ENCODE data around the gene ZBTB2. TPM values are rescaled to one million over a fixed set of nuclear protein-coding genes. Genes with fewer than 3 reads are reported as not detected.

Gene ZBTB2
- total RNA-seq, 1 experiment from 2014 or later, result 16.2 TPM

DNA sequence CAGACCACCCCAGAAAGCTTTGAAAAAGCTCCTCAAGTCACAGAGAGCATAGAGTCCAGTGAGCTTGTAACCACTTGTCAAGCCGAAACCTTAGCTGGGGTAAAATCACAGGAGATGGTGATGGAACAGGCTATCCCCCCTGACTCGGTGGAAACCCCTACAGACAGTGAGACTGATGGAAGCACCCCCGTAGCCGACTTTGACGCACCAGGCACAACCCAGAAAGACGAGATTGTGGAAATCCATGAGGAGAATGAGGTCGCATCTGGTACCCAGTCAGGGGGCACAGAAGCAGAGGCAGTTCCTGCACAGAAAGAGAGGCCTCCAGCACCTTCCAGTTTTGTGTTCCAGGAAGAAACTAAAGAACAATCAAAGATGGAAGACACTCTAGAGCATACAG, 39.6 kb downstream of the ZBTB2 start:
- in situ Hi-C loops (cut with HindIII; ENCODE audit: low pct_unique_long_range_greater_than_20kb, low sequenced_read_pairs), result no loop called here
- DNase-seq (ENCODE audit: low read depth, low spot score) (no peak), ATAC-seq (no peak)
- Histone ChIP-seq H3K4me3 (ENCODE audit: low read depth in 2 of 2, low read length in 2 of 2) (no peak overlapping the region), H3K27ac (ENCODE audit: low read length) (no peak overlapping the region), H3K4me1 (ENCODE audit: control insufficient read depth, insufficient read depth, low read length) (peaks cover 1% of the 10 kb centered on the region; the same call in 1 of the 2 replicates), H3K9me3 (ENCODE audit: control insufficient read depth, insufficient read depth, low read depth, low read length) (no peaks in the 10 kb centered on the region), H3K27me3 (ENCODE audit: control insufficient read depth, insufficient read depth, low read length) (no peaks in the 10 kb centered on the region), H3K36me3 (ENCODE audit: control insufficient read depth, insufficient read depth, low read length) (peaks cover 7% of the 10 kb centered on the region; the same call in 1 of the 2 replicates)
- ChIA-PET CTCF (no interaction called here), POLR2A (no interaction called here)
- TF ChIP-seq, protein P1, sequence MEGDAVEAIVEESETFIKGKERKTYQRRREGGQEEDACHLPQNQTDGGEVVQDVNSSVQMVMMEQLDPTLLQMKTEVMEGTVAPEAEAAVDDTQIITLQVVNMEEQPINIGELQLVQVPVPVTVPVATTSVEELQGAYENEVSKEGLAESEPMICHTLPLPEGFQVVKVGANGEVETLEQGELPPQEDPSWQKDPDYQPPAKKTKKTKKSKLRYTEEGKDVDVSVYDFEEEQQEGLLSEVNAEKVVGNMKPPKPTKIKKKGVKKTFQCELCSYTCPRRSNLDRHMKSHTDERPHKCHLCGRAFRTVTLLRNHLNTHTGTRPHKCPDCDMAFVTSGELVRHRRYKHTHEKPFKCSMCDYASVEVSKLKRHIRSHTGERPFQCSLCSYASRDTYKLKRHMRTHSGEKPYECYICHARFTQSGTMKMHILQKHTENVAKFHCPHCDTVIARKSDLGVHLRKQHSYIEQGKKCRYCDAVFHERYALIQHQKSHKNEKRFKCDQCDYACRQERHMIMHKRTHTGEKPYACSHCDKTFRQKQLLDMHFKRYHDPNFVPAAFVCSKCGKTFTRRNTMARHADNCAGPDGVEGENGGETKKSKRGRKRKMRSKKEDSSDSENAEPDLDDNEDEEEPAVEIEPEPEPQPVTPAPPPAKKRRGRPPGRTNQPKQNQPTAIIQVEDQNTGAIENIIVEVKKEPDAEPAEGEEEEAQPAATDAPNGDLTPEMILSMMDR (IDR thresholded peaks at IDR 0.05), result no peak
- TF ChIP-seq TCF7L2 (IDR thresholded peaks at IDR 0.05; ENCODE audit: low read depth, low read length) (no peak), POLR2AphosphoS5 (IDR thresholded peaks at IDR 0.05; ENCODE audit: low read depth, low read length) (no peak), SIN3A (IDR thresholded peaks at IDR 0.05; ENCODE audit: borderline replicate concordance, insufficient read depth, low read depth, low read length) (no peak)
- TF ChIP-seq, protein P2, sequence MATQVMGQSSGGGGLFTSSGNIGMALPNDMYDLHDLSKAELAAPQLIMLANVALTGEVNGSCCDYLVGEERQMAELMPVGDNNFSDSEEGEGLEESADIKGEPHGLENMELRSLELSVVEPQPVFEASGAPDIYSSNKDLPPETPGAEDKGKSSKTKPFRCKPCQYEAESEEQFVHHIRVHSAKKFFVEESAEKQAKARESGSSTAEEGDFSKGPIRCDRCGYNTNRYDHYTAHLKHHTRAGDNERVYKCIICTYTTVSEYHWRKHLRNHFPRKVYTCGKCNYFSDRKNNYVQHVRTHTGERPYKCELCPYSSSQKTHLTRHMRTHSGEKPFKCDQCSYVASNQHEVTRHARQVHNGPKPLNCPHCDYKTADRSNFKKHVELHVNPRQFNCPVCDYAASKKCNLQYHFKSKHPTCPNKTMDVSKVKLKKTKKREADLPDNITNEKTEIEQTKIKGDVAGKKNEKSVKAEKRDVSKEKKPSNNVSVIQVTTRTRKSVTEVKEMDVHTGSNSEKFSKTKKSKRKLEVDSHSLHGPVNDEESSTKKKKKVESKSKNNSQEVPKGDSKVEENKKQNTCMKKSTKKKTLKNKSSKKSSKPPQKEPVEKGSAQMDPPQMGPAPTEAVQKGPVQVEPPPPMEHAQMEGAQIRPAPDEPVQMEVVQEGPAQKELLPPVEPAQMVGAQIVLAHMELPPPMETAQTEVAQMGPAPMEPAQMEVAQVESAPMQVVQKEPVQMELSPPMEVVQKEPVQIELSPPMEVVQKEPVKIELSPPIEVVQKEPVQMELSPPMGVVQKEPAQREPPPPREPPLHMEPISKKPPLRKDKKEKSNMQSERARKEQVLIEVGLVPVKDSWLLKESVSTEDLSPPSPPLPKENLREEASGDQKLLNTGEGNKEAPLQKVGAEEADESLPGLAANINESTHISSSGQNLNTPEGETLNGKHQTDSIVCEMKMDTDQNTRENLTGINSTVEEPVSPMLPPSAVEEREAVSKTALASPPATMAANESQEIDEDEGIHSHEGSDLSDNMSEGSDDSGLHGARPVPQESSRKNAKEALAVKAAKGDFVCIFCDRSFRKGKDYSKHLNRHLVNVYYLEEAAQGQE (IDR thresholded peaks at IDR 0.05; ENCODE audit: insufficient read depth in 1 of 2, low read depth in 2 of 2, low read length in 1 of 2), result no peak
- intact Hi-C loops (cut with micrococcal nuclease; ENCODE audit: unreplicated experiment), result no loop called here
- no TSS peak for BruUV-seq (replicated peaks)

DNA sequence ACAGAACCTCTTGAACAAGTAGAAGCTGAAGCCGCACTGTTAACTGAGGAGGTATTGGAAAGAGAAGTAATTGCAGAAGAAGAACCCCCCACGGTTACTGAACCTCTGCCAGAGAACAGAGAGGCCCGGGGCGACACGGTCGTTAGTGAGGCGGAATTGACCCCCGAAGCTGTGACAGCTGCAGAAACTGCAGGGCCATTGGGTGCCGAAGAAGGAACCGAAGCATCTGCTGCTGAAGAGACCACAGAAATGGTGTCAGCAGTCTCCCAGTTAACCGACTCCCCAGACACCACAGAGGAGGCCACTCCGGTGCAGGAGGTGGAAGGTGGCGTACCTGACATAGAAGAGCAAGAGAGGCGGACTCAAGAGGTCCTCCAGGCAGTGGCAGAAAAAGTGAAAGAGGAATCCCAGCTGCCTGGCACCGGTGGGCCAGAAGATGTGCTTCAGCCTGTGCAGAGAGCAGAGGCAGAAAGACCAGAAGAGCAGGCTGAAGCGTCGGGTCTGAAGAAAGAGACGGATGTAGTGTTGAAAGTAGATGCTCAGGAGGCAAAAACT, 40.1 kb downstream of the ZBTB2 start:
- Histone ChIP-seq H3K27ac (ENCODE audit: low read length) (no peak overlapping the region), H3K9me3 (ENCODE audit: control insufficient read depth, insufficient read depth, low read depth, low read length) (no peaks in the 10 kb centered on the region), H3K36me3 (ENCODE audit: control insufficient read depth, insufficient read depth, low read length) (peaks cover 2% of the 10 kb centered on the region; the same call in 1 of the 2 replicates), H3K27me3 (ENCODE audit: control insufficient read depth, insufficient read depth, low read length) (no peaks in the 10 kb centered on the region), H3K4me1 (ENCODE audit: control insufficient read depth, insufficient read depth, low read length) (no peaks in the 10 kb centered on the region), H3K4me3 (ENCODE audit: low read depth in 2 of 2, low read length in 2 of 2) (no peak overlapping the region)
- CTCF ChIA-PET, result no interaction called here
- ATAC-seq (no peak), DNase-seq (ENCODE audit: low read depth, low spot score) (no peak)
- intact Hi-C loops (cut with micrococcal nuclease; ENCODE audit: unreplicated experiment) (no loop called here), in situ Hi-C loops (cut with HindIII; ENCODE audit: low pct_unique_long_range_greater_than_20kb, low sequenced_read_pairs) (no loop called here)
- BruUV-seq (replicated peaks), result no TSS peak
- POLR2A ChIA-PET, result no interaction called here
- TF ChIP-seq TCF7L2 (IDR thresholded peaks at IDR 0.05; ENCODE audit: low read depth, low read length) (no peak), SIN3A (IDR thresholded peaks at IDR 0.05; ENCODE audit: borderline replicate concordance, insufficient read depth, low read depth, low read length) (no peak)
- TF ChIP-seq, protein P1 (IDR thresholded peaks at IDR 0.05), result no peak
